GM20000 (cell line): ENCODE data around the gene DCLK1.
"Not testable (repeated sequence)": the region's sequence is repeated elsewhere in the genome, so short reads cannot be mapped to it uniquely, and the experiment has no call there.

Experiments used
- DNase-seq: peaks from one replicate; pipeline ENCODE4 v3.0.0; 2012; ENCODE audit warnings: low spot score
- TF ChIP-seq, protein P1 (sequence below): IDR thresholded peaks from 2 replicates; pipeline ENCODE4 v1.5.1; 2012; ENCODE audit warnings: mild to moderate bottlenecking, control low read depth; ENCODE audit errors: extremely low read depth, missing control alignments

DCLK1 gene

DNA sequence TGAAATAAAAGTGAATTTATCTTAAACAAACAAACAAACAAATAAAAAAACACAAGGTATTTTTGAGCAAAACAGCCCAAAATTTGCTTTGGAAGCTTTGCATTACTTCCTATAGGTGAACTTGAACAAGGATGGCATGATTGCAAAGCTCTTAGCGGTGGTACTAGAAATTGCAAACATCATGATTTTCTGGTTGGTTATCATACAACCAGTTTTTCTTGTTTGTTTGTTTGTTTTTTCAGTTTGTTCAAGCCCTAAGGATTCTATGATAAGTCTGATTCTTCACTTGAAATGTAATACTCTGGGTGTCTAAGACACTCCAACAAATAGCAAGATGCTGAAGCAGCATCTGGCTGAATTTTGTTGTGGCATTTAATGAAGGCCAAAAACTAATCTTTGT is 15.9 kb downstream of the DCLK1 start:
- TF ChIP-seq, protein P1, sequence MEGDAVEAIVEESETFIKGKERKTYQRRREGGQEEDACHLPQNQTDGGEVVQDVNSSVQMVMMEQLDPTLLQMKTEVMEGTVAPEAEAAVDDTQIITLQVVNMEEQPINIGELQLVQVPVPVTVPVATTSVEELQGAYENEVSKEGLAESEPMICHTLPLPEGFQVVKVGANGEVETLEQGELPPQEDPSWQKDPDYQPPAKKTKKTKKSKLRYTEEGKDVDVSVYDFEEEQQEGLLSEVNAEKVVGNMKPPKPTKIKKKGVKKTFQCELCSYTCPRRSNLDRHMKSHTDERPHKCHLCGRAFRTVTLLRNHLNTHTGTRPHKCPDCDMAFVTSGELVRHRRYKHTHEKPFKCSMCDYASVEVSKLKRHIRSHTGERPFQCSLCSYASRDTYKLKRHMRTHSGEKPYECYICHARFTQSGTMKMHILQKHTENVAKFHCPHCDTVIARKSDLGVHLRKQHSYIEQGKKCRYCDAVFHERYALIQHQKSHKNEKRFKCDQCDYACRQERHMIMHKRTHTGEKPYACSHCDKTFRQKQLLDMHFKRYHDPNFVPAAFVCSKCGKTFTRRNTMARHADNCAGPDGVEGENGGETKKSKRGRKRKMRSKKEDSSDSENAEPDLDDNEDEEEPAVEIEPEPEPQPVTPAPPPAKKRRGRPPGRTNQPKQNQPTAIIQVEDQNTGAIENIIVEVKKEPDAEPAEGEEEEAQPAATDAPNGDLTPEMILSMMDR: no peak
- DNase-seq: no peak

DNA sequence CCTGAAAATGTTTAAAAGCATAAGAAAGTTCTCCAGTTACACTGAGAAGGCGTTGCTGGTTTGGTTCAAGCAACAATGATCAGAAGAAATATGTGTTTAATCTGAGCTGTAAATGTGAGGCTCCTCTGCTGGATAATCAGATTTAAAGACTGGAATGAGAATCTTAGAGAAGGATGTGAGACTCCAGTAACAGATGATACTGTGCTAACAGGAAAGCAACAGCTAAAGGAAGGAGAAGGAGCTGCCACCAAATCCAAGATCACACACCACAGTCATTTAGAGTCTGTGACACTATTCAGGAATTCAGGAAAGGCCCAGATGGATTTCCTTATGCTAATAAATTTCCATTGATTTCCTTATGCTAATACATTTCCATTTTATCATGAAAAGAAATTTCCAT is 16.9 kb downstream of the DCLK1 start:
- DNase-seq: no peak
- TF ChIP-seq, protein P1: no peak

DNA sequence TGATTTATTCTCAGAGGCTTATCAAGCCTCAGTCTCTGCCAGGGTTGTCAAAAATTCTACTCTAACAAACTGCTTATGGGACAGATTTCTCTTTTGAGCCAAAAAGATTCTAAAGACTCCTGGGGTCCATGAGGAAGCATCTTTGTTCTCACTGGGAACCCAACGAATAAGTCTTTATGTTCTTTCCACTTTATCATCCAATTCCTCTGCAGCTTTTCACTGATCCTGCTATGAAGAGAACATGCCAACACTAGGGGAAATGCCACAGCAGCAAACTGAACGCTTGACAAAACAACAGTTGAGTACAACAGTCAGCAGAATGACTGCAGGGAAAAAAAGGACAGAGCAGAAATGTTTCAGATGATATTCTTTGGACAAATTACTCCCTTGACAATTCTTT is 22.2 kb downstream of the DCLK1 start:
- no peak for DNase-seq
- TF ChIP-seq, protein P1: no peak

- TF ChIP-seq, protein P1: no peak
- no peak for DNase-seq
These were observed 22.8 kb downstream of the DCLK1 start for GRCh38 chr13:36108342-36108741.

DNA sequence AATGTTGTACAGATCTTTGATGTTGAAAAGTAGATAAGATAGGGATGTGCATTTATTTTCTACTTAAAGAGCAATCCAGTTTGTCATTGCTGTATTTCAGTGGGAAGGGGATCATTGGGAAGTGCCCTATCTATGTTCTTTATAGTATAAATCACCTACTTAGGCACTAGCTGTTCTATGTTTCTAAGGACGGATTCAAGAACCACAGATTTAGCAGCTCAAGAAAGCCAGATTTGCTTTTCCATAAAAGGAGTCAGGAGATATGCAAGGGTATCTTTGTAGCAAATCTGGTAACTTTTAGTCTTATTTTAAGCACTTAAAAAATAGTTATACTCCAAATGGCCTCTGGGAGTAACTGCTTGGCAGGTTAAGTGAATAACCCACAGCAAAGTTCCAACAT is 23.7 kb downstream of the DCLK1 start:
- no peak for DNase-seq
- TF ChIP-seq, protein P1: no peak

DNA sequence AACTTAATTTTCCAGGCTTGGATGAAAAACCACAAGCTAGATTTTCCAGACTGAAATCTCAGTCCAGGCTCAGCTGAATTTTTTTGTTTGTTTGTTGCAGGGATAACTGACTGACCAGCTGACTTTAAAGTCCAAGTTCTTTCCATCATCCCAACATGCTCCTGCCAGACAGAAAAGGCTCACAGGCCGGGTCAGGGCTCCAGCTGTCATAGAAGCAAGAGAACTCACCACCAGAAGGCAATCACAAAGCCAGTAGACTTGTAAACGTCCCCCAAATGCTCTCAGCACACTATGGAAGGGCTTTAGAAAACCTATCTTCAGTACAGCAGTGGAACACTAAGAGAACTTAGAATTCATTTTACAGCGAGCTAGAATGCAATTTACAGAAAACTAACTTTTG is 25.5 kb downstream of the DCLK1 start:
- TF ChIP-seq, protein P1: no peak
- no peak for DNase-seq

DNA sequence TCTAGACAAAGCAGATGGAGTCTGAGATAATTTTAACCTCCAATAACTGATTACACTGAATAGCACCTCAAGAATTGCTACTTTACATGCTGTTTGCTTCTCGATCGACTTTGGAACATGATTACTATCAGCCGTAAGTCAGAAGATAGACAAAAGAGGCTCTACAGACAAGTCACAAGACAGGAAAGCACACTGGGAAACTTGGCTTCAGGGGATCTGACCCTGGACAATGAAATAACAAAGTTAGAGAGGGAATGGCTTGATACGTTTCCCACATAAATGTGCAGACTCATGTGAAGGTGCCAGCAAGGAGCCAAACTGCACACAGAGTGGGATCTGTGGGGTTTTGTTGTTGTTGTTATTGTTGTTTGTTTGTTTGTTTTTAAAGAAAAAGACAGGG is 28.5 kb downstream of the DCLK1 start:
- TF ChIP-seq, protein P1: no peak

DNA sequence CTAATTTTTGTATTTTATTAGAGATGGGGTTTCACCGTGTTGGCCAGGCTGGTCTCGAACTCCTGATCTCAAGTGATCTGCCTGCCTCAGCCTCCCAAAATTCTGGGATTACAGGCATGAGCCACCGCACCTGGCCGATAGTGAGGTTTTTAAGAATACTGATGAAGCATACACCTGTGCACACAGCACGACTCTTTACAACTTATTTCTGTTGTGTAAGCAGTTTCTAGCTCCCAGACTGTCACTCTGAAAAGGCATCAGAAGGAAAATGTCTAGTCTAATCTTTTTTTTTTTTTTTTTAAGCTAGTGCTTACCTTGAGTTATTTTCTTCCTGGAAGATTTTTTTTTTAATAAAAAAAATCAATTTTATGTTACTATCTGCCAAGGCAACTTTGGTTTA is 29.3 kb downstream of the DCLK1 start:
- not testable (repeated sequence) for DNase-seq

More for the DNA sequence above, 28.5 kb downstream of the DCLK1 start:
- DNase-seq: no peak
